Airway epithelial cell (primary cell): ENCODE measurements around the gene CTAGE4. TPM values are rescaled to one million over a fixed set of nuclear protein-coding genes. Genes with fewer than 3 reads are reported as not detected.

Experiments used
- total RNA-seq: library from RNA; depleted of rRNA; stranded (reverse); fragments of >200 nt; gene quantifications from 2 replicates; pipeline ENCODE4 v1.2.3, GENCODE V29; 2015

The CTAGE4 gene
- total RNA-seq, result 1.4 and 1.5 TPM in 2 replicates

GRCh38 chr7:144183166-144183565 lies at the start of gene CTAGE4:
CTAGE4 (plus strand) TSS chr7:144183466; CDS start chr7:144183504, 38 bp downstream.

GRCh38 chr7:144195212-144195872 lies 12.1 kb downstream of the CTAGE4 start, which contains the start of gene ARHGEF35:
ARHGEF35 (minus strand) TSS chr7:144195833; CDS start chr7:144188383, 7,450 bp downstream.

Other genes with a start within 250 kb of the CTAGE4 start
- gene OR2F2, start 248.2 kb upstream of the CTAGE4 start, total RNA-seq, result not detected in 2 replicates
- gene OR2F1, start 228.6 kb upstream of the CTAGE4 start, total RNA-seq, result not detected in 2 replicates
- not detected in 2 replicates for gene OR6B1, start 183.1 kb upstream of the CTAGE4 start, total RNA-seq
- gene OR2A5, start 134.5 kb upstream of the CTAGE4 start, total RNA-seq, result not detected in 2 replicates
- not detected in 2 replicates for gene OR2A25, start 113.7 kb upstream of the CTAGE4 start, total RNA-seq
- gene OR2A12, start 97.2 kb upstream of the CTAGE4 start, total RNA-seq, result not detected in 2 replicates
- gene OR2A2, start 73.9 kb upstream of the CTAGE4 start, total RNA-seq, result not detected in 2 replicates
- gene OR2A14, start 60.3 kb upstream of the CTAGE4 start, total RNA-seq, result not detected in 2 replicates
- 4.0 and 7.8 TPM in 2 replicates for gene ARHGEF35, start 12.4 kb downstream of the CTAGE4 start, total RNA-seq
- not detected in 2 replicates for gene OR2A42, start 56.1 kb downstream of the CTAGE4 start, total RNA-seq
- 2.5 and 2.7 TPM in 2 replicates for gene OR2A7, start 81.3 kb downstream of the CTAGE4 start, total RNA-seq
- 0.51 and 1.1 TPM in 2 replicates for gene CTAGE8, start 85.8 kb downstream of the CTAGE4 start, total RNA-seq
- gene OR2A1, start 129.0 kb downstream of the CTAGE4 start, total RNA-seq, result not detected in 2 replicates
- 34.1 and 40.6 TPM in 2 replicates for gene ARHGEF5, start 171.9 kb downstream of the CTAGE4 start, total RNA-seq
- gene NOBOX, start 220.2 kb downstream of the CTAGE4 start, total RNA-seq, result not detected in 2 replicates